CD4-positive, alpha-beta T cell treated with Interleukin-4 for 1 hour (primary cell): Measurements from ENCODE around the gene PHPT1.
"Not testable (repeated sequence)": the region's sequence is repeated elsewhere in the genome, so short reads cannot be mapped to it uniquely, and the experiment has no call there.

Source experiments
- DNase-seq, 2 donors: peaks; one replicate each; pipeline ENCODE4 v3.0.0-alpha.2; 2020 to 2022

PHPT1 gene

DNA sequence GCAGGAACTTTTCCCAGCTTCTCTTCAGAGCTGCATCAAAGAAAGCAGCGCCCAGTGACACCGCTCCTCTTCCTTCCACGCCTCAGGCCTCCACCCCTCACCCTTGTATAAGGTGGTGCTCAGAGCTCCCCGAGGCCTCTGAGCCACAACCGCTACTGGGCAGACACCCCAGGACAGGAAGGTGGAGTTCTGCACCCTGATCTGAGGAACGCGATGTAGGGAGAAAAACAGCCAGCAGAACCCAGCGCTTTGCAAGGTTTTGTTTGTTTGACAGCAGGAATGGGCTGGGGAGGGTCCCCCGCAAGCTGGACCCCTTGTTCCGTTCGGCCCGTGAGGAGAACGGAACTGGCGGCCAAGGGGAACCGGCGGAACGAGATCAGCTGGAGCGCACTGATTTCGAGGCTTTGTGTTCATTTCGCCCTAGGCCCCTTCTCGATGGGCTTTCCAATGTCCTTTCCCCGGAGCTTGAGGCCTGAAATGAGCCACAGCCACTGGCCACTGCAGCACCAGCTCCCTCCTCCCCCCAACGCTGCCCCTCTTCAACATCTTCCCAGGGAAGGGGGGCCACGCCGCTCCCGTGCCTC is 12.8 kb downstream of the PHPT1 start:
- no peak for DNase-seq

DNA sequence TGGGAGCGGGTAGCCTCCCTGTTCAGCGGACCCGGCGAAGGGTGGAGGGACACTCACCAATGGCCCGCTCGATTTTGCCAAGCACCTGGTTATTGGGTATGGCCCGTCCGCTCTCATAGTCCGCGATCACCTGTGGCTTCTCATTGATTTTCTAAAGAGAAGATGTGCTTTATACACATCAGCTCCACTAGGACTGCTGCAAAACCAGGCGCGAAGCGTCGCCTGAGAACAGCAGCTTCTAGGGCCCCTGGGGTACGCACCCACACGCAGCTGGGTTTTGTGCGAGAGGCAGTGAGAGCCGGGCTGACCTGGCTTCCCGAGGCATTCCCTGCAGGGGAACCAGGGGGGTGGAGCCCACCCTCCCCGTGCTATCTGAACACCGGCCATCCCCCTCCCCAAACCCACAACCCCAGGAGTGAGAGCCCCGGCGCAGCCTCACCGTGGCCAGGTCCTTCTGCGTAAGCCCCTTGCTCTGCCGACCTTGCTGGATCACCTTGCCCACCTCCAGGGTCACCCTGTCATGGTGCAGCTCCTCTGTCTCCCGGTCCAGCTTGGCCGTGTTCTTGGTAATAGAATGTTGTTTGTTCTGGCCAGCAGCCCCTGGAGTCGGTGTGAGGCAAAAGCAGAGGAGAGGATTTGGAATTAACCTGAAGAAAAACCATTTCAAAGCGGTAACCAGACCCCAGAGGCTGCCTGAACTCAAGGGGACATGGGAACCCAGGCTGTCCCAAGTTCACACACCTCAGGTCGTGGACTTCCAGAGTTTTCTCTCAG is 13.8 kb downstream of the PHPT1 start:
- DNase-seq = no peak

DNA sequence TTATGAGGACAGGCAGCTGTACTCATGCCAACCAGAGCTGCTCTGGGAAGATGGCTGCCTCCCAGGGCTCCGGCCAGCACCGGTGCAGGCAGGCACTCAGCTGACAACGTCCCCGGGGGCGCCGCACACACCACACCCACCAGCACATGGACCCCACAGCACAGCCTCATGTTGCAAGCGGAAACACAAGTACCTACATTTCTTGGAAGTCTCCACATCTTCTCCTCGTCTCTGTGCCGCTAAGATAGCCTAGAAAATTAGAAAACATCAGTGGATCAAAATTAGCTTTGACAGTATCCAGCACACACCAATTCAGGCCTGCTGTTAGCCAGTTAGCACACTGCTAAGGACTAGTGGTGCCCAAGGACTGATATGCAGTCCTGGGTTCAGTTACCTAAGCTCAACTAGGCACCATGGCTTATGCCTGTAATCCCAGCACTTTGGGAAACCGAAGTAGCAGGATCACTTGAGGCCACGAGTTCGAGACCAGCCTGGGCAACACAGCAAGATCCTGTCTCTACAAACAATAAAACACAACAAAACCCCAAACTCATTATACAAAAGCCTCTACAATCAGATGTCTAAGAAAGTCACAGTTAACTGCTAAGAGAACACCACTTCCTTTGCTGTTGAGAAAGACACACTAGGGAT is 14.5 kb downstream of the PHPT1 start:
- DNase-seq = no peak

DNA sequence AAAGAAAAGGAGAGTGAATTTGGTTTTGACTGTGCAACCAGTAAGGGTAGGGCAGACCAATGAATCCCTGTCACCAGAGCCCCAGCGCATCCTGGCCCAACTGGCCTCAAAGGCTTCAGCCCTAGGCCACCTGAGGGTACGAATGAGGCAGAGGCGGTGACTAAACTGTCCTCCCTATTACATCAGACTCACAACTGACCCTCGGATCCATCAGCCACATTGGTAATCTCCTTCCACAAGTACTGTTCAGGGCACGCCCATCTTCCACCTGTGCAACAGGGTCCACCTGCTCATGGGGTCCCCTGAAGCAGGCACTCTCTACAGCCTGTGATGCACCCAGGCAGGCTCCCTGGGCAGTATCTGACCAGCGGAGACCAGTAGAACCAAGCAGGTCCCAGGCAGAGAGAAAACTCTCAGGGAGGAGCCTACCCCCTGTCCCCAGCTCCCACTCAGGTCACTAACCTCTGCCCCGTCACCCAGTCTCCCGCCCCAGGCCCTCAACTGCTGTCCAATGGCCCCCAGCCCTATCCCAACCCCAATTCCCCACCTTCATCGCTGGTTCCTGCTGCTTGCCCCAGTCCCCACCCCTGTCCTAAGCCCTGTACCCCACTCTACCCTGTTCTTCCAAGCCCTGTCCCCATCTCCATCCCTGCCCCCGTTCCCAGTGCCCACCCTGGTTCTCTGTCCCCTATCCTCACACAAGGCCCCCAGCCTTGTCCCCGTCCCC is 16.0 kb downstream of the PHPT1 start:
- DNase-seq = no peak

DNA sequence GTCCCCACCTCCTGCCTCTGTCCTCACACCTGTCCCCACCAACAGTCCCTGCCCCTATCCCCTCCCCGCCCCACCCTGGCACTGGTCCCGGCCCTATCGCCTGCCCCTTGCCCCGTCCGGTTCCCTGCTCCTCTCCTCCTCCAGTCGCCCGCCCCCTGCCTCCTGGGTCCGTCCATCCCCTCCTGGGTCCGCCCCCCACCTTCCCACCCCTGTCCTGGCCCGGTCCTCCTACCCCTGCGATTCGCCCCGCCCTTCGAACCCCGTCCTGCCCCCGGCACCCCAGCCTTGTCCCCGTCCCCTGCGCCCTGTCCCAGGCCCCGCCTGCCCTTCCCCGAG is 16.5 kb downstream of the PHPT1 start:
- DNase-seq = no peak

DNA sequence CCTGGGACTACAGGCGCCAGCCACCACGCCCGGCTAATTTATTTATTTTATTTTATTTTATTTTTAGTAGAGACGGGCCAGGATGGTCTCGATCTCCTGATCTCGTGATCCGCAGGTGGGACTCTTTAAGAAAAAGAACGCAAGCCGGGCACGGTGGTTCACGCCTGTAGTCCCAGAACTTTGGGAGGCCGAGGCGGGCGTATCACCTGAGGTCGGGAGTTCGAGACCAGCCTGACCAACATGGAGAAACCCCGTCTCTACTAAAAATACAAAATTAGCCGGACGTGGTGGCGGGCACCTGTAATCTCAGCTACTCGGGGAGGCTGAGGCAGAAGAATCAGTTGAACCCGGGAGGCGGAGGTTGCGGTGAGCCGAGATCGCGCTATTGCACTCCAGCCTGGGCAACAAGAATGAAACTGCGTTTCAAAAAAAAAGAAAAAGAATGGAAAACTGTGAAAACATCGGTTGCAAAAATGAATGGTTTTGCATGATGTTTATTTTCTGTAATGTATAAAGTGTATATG is 17.8 kb downstream of the PHPT1 start:
- not testable (repeated sequence) for DNase-seq

DNA sequence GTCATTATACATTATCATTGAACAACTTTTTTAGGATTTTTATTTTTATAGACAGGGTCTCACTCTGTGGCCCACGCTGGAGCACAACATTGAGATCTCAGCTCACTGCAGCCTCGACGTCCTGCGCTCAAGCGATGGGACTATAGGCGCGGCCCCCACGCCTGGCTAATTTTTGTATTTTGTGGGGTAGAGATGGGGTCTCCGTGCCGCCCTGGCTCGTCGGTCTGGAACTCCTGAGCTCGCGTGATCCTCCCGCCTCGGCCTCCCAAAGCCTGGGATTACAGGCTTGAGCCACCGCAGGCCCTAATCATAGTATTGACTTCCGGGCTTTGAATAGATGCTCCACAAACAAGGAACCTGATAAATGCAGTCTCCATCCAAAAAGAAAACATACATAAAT is 18.3 kb downstream of the PHPT1 start:
- DNase-seq = no peak

DNA sequence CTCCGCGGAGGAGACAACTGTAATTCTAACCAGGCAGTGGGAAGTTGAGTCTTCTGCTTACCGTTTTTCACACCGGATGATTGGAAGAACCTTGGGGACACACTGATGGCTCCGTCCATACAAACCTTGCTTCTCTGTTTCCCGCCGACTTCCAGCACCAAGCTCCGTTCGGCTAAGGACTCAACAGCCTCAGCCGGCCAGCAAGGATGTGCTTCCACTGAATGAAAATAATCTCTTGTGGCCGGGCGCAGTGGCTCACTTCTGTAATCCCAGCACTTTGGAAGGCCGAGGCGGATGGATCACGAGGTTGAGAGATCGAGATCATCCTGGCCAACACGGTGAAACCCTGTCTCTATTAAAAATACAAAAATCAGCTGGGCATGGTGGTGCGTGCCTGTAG is 18.7 kb downstream of the PHPT1 start:
- no peak for DNase-seq

DNA sequence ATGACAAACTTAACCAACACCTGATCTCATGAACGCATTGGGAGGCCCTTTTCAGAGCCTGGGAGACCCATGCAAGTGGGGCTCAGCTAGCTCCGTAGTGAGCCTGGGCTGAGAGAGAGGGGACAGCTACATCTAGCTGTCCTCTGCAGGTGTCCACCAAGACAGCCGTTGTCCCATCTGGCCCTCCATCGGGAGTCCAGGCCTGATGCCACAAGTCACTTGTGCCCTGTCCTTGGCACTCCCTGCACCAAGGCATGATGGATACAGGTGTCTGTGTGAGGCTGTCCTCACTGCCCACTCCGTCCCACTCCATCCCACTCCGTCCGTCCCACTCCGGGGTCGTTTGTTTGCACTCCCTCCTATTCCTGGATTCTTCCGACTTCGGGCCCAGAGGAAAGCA is 19.4 kb downstream of the PHPT1 start:
- DNase-seq = no peak

DNA sequence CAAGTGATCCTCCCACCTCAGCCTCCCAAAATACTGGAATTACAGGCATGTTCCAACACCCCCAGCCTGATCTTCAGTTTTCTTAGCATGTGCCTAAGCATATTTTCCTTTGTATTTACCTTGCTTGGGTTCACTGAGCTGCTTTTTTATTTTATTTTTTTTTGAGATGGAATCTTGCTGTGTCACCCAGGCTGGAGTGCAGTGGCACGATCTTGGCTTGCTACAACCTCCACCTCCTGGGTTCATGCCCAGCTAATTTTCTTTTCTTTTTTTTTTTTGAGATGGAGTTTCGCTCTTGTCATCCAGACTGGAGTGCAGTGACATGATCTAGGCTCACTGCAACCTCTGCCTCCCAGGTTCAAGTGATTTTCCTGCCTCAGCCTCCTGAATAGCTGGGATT is 20.4 kb downstream of the PHPT1 start:
- not testable (repeated sequence) for DNase-seq

DNA sequence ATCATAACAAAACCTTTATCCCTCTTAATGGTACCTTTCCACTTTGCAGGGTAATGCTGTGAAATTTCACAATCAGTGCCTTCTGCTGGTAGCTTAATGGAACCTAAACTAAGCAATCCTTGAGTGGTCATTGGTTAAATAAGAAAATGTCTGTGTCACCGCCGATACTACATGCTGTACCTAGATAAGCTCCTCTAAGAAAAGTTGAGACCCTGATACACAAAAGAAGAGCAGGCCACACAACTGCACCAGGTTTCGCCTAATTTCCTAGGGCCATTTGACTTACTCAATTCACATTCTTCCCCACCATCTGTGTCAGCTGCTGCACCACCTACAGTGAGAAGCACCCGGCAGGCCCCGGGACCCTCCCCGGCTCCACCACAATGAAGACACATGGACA is 25.9 kb downstream of the PHPT1 start:
- no peak for DNase-seq

DNA sequence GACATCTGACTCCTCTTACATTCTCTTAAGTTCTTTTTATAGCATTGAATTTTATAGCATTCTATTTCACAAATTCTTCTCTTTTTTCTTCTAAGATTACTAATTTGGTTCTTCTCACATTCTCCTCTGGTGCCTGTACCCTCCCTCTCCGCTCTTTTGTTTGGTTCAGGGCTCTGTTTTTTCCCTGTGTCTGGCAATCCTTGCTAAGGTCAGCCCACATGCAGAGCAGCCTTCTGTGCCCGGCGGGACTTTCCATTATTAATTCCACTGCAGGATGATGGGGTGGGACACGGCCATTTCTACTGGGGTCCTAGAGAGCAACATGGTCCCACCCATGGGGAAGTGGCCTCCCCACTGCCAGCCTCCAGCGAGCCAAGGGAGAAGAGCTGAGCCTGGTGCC is 27.3 kb downstream of the PHPT1 start:
- no peak for DNase-seq

DNA sequence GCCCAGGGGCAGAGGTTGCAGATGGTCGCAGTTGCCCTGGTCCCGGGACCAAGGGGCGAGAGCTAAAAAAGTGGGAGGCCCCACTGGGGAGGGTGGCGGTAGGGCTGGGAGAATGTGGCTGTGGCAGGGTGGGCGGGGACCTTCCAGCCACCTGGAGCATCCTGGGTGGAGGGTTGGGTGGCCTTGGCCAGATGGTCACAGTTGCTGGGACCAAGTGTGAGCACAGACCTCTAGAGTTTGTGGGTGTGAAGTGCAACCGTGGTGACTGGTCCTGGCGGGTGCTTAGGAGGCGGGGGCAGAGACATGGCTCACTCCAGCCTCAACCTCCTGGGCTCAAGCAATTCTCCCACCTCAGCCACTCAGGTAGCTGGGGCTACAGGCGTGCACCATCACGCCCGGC is 31.4 kb downstream of the PHPT1 start:
- DNase-seq = no peak

DNA sequence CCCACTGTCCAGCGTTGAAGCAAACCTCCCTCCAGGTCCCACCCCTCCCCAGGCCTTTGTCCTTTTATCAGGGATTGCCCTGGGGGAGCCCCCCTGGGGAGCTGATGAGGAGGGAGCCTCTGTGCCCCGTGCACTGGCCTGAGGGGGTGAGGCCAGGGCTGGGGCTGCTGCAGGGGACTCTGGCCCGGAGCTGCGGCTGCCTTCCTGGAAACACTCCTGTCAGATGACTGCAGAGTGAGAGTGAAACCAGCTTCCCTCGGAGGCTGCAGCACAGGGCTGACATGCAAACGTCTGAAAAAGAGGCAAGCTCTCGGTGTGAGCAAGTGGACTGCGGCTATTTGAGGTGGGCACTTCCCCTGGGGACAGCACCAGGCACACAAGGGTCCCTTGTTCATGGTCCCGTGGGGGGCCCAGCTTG is 32.5 kb downstream of the PHPT1 start:
- DNase-seq = peak in 1 of 2 donors; percentile 42

DNA sequence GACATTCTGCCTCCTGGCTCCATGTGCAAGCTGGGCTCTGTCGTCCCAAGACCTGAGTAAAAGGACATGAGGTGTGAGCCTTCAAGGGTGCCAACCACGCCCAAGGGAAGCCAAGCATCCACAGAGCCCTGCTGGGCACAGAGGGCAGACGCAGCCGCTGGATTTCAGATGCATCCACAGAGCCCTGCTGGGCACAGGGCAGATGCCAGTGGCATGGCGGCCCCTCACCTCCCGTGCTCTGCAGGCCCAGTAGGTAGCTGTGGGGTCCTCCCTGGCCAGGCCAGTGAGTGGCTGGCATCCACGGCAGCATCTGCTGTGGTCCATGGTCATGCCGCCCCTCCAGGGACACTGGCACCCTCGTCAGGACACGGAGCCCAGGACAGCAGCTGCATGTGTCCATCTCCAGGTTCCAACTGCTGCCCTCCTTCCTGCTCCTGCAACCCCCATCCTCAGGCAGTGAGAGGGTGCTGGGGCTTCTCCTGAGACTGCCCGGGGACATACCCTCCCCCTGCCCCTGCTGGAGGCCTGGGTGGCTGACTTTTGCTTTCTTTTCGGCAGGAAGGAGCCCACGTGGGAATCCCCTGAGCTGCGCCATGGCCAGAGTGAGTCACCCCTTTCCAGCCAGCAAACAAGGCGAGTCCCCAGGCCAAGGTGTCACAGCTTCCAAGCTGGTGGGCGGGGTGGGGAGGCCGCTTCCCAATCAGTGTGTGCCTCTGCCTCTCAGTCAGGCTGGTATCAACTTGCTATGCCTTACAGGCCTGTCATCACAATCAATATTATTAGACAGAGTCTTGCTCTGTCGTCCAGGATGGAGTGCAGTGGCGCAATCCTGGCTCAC is 33.1 kb downstream of the PHPT1 start:
- DNase-seq = peak; percentile 85 to 91

DNA sequence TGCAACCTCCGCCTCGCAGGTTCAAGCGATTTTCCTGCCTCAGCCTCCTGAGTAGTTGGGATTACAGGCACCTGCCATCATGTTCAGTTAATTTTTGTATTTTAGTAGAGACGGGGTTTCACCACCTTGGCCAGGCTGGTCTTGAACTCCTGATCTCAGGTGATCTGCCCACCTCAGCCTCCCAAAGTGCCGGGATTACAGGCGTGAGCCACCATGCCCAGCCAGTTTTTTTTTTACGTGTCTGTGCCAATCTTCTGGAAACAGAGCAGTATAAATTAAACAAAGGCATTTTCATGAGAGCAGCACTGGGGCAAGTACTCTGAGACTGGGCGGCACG is 33.7 kb downstream of the PHPT1 start:
- DNase-seq = not testable (repeated sequence)

DNA sequence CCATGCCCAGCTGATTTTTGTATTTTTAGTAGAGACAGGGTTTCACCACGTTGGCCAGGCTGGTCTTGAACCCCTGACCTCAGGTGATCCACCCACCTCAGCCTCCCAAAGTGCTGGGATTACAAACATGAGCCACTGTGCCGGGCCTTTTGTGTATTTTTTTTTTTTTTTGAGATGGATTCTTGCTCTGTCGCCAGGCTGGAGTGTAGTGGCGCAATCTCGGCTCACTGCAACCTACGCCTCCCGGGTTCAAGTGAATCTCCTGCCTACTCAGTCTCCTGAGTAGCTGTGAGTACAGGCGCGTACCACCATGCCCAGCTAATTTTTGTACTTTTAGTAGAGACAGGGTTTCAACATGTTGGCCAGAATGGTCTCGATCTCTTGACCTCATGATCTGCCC is 34.5 kb downstream of the PHPT1 start:
- DNase-seq = not testable (repeated sequence)

DNA sequence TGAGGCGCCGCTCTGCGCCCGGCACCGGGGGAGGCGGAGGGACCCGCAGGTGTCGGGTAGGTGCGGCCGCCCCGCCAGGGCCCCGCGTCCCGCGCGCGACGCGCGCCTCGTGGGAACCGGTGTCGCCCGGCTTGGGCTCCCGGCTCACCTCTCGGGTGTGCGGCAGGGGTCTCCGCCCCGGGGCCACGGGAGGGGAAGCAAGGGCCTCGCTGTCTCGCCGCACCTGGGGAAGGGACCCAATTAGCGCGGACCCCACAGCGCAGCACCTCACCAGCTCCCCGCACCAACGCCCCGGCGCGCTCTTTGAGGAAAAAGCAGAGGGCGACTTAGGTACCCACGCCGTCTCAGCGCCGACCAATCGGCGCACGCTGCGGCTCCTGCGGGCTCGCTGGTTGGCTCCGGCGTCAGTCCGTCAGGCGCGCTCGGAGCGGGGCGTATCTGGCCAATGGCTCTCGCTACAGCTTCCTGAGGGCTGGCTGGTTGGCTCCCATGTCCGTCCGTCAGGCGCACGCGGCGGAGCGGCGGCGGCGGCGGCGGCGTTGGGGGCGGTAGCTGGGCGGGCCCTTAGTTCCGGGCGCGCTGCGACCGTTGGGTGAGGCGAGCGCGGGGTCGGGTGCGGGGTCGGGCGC is 36.9 kb downstream of the PHPT1 start, which contains the start of gene TRAF2:
Gene TRAF2 (plus strand): TSS at position 567 of the 629 bp plus-strand sequence. CDS start 12,225 bp downstream, outside the sequence.
- DNase-seq = peak; percentile 98

DNA sequence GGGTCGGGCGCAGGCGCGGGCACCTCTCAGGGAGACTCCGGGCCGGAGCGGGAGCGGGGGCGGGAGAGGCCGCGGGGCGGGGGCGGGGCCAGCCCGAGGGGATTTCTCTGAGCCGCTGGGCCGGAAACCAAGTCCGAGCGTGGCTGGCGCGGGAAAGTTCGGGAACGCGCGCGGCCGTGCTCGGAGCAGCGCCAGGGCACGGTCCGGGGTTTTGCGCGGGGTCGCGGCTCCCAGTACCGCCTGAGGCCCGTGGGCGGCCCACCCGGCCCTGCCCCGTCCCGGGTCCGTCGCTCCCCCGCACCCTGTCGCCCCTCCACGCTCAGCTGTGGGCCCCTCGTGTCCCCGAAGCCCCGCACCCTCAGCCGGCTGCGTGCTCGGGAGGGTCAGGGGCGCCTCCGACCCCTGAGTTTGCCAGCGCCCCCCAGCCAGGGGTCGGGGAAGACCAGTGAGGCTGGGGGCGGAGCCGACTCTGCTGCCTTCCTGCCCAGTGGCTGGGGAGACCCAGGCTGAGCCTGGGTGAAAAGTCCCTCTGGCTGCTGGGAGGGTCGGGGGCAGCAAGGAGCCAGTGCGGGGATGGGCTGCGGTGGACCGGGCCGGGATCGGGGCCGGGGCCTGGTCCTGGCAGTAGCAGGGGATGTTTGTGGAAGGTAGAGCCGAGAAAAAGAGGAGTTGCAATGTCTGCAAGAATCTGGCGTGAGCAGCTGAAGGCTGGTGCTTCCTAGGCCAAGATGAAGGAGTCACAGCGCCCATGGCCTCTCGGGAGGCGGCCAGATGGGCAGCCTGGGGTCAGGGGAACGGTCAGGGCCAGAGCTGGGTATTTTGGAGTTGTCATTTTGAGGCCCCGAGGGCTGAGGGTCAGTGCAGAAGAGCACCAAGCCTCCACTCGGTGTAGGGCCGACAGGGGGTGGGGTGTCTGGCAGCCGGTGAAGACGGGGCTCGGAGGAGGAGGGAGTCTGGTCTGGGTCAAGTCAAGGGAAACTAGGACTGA is 37.7 kb downstream of the PHPT1 start:
- no peak for DNase-seq

DNA sequence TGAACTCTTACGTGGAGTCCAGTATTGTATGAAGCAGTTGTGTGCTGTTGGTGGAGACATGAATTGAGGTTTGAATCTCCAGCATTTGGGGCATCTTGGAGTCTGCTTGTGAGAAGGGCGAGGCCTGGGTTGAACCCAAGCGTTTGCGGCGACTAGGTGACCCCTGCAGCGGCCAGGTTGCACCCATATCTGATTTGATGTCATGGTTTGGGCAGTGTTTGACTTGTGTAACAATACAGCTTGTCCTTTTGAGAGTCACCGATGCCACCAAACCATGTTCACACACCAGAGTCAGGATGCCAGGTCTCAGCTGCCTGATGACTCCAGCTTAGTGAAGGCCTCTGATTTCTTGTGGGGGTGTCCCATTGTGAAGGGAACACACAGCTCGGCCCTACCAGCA is 39.2 kb downstream of the PHPT1 start:
- DNase-seq = no peak

DNA sequence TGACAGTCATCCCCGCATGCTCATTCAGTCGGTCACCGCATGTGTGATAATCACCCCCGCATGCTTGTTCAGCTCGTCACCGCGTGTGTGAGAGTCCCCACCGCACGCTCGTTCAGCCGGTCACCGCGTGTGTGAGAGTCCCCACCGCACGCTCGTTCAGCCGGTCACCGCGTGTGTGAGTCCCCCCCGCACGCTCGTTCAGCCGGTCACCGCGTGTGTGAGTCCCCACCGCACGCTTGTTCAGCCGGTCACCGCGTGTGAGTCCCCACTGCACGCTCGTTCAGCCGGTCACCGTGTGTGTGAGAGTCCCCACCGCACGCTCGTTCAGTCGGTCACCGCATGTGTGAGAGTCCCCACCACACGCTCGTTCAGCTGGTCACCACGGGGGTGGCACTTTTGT is 40.6 kb downstream of the PHPT1 start:
- no peak for DNase-seq
